Lower leg skin (tissue), 4 donors: ENCODE data around the gene PTCD3. TPM values are rescaled to one million over a fixed set of nuclear protein-coding genes. Genes with fewer than 3 reads are reported as not detected.
A peak's percentile ranks its signal among the peaks of the same experiment; 100 is the strongest.

Experiments used
- DNase-seq, 2 donors: peaks; one replicate each; pipeline ENCODE4 v3.0.0-alpha.2; 2019; ENCODE audit warnings: low spot score in 2 of 2
- H3K4me3 ChIP-seq: fragments of 200-600 bp; sonication (generic); 2 replicates; pipeline ENCODE4 v1.5.1; 2017; ENCODE audit warnings: mild to moderate bottlenecking, low read depth; ENCODE audit not compliant: poor library complexity, severe bottlenecking
- POLR2A ChIP-seq, 2 donors: fragments of 450-650 bp; IDR thresholded peaks; one replicate each; pipeline ENCODE4 v1.6.1; 2016 to 2017; ENCODE audit warnings: antibody characterized with exemption in 2 of 2, mild to moderate bottlenecking in 1 of 2, moderate library complexity in 1 of 2
- WGBS, 2 donors: methylation state at CpG; one replicate each; pipeline ENCODE4 v1.1.5; 2018; 5-methylcytosine and 5-hydroxymethylcytosine counted together
- intact Hi-C: fragments of 100-400 bp; cut with DNase I; formaldehyde crosslinking; loops from one replicate; pipeline ENCODE4 v1.15.0; 2023; ENCODE audit warnings: low total_unique reads
- total RNA-seq, 4 donors: library from RNA; depleted of rRNA; stranded (reverse); fragments of >200 nt; gene quantifications; one replicate each; pipeline ENCODE4 v1.1.0, GENCODE V29; 2016
- TF ChIP-seq, protein P1 (sequence below), 3 donors: fragments of 450-650 bp; IDR thresholded peaks; one replicate each; pipeline ENCODE4 v1.5.1; 2016; ENCODE audit warnings: antibody characterized with exemption in 3 of 3, mild to moderate bottlenecking in 3 of 3, moderate library complexity in 2 of 3

Gene PTCD3
- total RNA-seq, result 10 to 100 TPM; 35.5 to 98.7 (median 48.5) TPM

DNA sequence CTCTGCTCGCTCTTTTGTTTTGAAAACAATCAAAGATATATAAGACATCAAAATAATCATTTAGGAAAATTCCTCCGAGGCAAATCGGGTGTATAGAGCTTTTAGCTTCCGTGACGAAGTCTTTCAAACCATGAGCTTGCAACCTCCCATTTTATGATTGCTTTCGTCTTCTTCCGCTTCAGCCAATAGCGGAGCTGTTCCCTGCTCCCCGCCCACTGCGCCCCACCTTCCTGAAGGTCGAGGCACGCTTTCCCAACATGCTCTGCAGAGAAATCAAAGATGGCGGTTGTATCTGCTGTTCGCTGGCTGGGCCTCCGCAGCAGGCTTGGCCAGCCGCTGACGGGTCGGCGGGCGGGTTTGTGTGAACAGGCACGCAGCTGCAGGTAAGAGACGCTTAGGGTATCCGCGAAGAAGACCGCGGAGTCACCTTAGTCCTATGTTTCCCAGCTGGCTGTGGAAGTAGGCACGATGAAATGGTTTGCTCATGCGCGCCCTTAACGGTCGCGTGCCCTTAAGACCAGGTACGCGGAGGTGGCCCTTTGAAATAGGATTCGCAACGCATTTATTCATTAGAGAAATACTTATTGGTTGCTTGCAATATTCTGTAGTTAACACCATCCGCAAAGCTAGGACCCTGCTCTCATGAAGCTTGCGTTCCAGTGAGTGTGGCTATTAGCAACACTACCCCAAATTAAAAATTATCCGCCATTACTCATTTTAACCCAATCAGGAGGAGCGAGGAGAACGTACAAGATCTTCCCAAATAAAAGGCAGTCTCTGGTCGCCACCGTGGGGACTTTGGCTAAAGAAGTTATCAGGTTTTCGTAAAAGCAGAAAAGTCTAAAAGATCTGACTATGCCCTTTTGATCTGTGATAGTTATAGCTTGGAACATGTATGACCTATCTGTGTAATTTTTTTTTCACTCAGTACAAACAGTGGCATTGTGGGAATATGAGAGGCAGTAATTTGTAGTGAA lies at the start of gene PTCD3:
PTCD3 (plus strand) TSS at position 267 of the 977 bp plus-strand sequence; CDS start at position 280, 13 bp downstream.
- WGBS, 2 donors, result 0 to 1% methylated on average over 41 to 44 of the region's 44 CpGs
- peak within 1 kb of the TSS; percentile 62 for H3K4me3 ChIP-seq
- TF ChIP-seq, protein P1, sequence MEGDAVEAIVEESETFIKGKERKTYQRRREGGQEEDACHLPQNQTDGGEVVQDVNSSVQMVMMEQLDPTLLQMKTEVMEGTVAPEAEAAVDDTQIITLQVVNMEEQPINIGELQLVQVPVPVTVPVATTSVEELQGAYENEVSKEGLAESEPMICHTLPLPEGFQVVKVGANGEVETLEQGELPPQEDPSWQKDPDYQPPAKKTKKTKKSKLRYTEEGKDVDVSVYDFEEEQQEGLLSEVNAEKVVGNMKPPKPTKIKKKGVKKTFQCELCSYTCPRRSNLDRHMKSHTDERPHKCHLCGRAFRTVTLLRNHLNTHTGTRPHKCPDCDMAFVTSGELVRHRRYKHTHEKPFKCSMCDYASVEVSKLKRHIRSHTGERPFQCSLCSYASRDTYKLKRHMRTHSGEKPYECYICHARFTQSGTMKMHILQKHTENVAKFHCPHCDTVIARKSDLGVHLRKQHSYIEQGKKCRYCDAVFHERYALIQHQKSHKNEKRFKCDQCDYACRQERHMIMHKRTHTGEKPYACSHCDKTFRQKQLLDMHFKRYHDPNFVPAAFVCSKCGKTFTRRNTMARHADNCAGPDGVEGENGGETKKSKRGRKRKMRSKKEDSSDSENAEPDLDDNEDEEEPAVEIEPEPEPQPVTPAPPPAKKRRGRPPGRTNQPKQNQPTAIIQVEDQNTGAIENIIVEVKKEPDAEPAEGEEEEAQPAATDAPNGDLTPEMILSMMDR (IDR thresholded peaks at IDR 0.05), result no peak
- TF ChIP-seq POLR2A (IDR thresholded peaks at IDR 0.05), result no peak
- peak; percentile 95 to 98 for DNase-seq
- intact Hi-C loops, result no loop called here

DNA sequence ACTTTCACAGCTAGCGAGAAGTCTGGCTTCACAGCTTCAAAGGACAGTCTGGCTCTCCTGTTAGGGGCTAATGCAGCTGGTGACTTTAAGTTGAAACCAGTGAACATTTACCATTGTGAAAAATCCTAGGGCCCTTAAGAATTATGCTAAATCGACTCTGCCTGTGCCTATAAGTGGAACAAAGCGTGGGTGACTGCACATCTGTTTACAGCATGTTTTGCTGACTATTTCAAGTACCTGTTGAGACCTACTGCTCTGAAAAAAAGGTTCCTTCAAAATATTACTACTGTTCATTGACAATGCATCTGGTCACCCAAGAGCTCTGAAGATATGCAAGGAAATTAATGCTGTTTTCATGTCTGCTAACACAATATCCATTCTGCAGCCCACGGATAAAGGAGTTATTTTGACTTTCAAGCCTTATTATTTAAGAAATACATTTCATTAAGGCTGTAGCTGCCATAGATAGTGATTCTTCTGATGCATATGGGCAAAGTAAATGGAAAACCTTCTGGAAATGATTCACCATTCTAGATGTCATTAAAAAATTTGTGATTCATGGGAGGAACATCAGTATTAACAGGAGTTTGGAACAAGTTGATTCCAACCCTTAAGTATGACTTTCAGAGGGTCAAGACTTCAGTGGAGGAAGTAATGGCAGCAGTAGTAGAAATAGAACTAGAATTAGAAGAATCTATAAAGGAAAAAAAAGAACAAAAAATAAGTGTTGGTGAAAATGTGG lies 49.3 kb upstream of the PTCD3 start:
- intact Hi-C loops, result no loop called here
- TF ChIP-seq, protein P1 (IDR thresholded peaks at IDR 0.05), result no peak
- no peak for TF ChIP-seq POLR2A (IDR thresholded peaks at IDR 0.05)
- no peak for DNase-seq
- no peak overlapping the region for H3K4me3 ChIP-seq
- WGBS, 2 donors, result 74 to 94% methylated on average over 4 of the region's 4 CpGs

DNA sequence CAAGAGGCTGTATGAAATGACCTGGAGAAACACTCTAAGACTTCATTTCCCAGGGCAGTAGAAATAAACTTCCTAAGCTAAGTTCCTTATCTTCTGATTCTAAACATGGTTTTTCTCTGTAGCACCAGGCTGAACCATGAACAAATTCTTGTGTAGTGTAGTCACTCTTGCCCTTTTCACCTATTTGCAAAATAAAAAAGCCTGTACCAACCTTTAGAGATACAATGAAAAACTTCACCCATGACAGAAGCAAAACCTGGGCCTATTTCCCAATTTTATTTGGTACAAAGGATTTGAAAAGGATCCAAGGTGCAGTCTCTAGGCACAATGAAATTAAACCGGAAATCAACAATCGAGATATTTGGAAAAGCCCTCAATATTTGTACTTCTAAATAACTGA lies 44.0 kb upstream of the PTCD3 start:
- intact Hi-C loops, result no loop called here
- WGBS, 2 donors, result 62 to 76% methylated on average over 2 of the region's 2 CpGs
- TF ChIP-seq, protein P1 (IDR thresholded peaks at IDR 0.05), result no peak
- no peak for TF ChIP-seq POLR2A (IDR thresholded peaks at IDR 0.05)

DNA sequence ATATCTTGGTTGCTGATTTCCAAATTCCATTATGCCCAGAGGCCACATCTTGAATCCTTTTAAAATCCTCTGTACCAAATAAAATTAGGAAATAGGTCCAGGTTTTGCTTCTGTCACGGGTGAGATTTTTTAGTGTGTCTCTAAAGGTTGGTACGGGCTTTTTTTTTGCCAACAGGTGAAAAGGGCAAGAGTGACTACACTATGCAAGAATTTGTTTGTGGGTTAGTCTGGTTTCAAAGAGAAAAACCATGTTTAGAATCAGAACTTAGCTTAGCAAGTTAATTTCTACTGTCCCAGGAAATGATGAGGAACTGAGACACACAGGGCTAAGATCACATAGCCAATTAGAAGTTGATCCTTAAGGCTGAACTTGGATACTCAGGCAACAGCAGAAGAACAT lies 42.0 kb upstream of the PTCD3 start:
- no peak for DNase-seq
- intact Hi-C loops, result no loop called here
- 77 to 87% methylated on average over 2 of the region's 2 CpGs for WGBS, 2 donors
- no peak for TF ChIP-seq POLR2A (IDR thresholded peaks at IDR 0.05)
- TF ChIP-seq, protein P1 (IDR thresholded peaks at IDR 0.05), result no peak
- no peak overlapping the region for H3K4me3 ChIP-seq

More for the DNA sequence above, 44.0 kb upstream of the PTCD3 start:
- no peak for DNase-seq
- H3K4me3 ChIP-seq, result no peak overlapping the region

DNA sequence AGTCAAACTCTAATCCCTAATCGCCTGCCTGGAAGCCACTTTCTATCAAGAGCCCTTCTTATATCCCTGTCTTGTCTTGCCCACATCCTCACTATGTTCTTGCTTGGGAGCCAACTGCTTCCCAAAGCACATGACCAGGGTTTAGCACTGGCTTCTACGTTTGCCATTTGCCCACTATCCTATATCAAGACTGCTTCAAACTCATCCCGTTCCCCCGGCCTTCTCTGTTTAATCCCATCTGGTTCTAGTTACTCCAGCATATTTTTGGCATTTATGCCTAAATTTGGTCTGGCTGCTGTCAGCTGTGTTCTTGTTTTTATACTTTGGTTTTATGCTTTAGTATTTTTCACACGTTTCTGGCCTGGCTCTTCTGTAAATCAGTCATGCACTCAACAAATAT lies 40.5 kb upstream of the PTCD3 start:
- peak in 1 of 2 donors; percentile 62 for DNase-seq
- TF ChIP-seq POLR2A (IDR thresholded peaks at IDR 0.05), result no peak
- TF ChIP-seq, protein P1 (IDR thresholded peaks at IDR 0.05), result no peak
- intact Hi-C loops, result no loop called here
- 59 to 61% methylated on average over 5 of the region's 5 CpGs for WGBS, 2 donors
- no peak overlapping the region for H3K4me3 ChIP-seq
